GM13976 (cell line): ENCODE results near the gene MSH5.

Source experiments
- DNase-seq: peaks from one replicate; pipeline ENCODE4 v3.0.0; 2012; ENCODE audit warnings: low spot score
- CTCF ChIP-seq: IDR thresholded peaks from 2 replicates; pipeline ENCODE4 v1.5.1; 2012; ENCODE audit warnings: borderline replicate concordance, mild to moderate bottlenecking; ENCODE audit not compliant: insufficient read depth; ENCODE audit errors: extremely low read depth, missing control alignments, control extremely low read depth
- in situ Hi-C: fragments of 300-500 bp; cut with MboI; formaldehyde crosslinking; loops from one replicate; pipeline ENCODE4 v1.12.0; 2022; ENCODE audit warnings: low sequenced_read_pairs, mixed read lengths, inconsistent platforms; ENCODE audit not compliant: unreplicated experiment

The MSH5 gene

GRCh38 chr6:31765559-31765909, 25.7 kb downstream of the MSH5 start:
- no peak for DNase-seq
- in situ Hi-C loops: no loop called here
- no peak for TF ChIP-seq CTCF

- no peak for TF ChIP-seq CTCF
- in situ Hi-C loops: no loop called here
- DNase-seq: no peak
Measured at GRCh38 chr6:31765910-31766794, 26.3 kb downstream of the MSH5 start.

GRCh38 chr6:31767096-31767645, 27.4 kb downstream of the MSH5 start:
- TF ChIP-seq CTCF: no peak
- in situ Hi-C loops: no loop called here
- DNase-seq: no peak

GRCh38 chr6:31768363-31769257, 28.8 kb downstream of the MSH5 start:
- no peak for DNase-seq
- TF ChIP-seq CTCF: no peak
- in situ Hi-C loops: no loop called here

GRCh38 chr6:31769684-31770371, 30.0 kb downstream of the MSH5 start:
- in situ Hi-C loops: no loop called here
- peak; percentile 93 for DNase-seq
- TF ChIP-seq CTCF: peak; percentile 77

- no peak for TF ChIP-seq CTCF
- in situ Hi-C loops: no loop called here
- DNase-seq: no peak
Measured at GRCh38 chr6:31770860-31771259, 31.1 kb downstream of the MSH5 start.
